Measurements from ENCODE around the gene SHB. TPM values are rescaled to one million over a fixed set of nuclear protein-coding genes. Genes with fewer than 3 reads are reported as not detected.
A peak's percentile ranks its signal among the peaks of the same experiment; 100 is the strongest.

The SHB gene, protein sequence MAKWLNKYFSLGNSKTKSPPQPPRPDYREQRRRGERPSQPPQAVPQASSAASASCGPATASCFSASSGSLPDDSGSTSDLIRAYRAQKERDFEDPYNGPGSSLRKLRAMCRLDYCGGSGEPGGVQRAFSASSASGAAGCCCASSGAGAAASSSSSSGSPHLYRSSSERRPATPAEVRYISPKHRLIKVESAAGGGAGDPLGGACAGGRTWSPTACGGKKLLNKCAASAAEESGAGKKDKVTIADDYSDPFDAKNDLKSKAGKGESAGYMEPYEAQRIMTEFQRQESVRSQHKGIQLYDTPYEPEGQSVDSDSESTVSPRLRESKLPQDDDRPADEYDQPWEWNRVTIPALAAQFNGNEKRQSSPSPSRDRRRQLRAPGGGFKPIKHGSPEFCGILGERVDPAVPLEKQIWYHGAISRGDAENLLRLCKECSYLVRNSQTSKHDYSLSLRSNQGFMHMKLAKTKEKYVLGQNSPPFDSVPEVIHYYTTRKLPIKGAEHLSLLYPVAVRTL
- 1.1 and 4.1 TPM in 2 replicates for total RNA-seq (ENCODE audit: low replicate concordance)

DNA sequence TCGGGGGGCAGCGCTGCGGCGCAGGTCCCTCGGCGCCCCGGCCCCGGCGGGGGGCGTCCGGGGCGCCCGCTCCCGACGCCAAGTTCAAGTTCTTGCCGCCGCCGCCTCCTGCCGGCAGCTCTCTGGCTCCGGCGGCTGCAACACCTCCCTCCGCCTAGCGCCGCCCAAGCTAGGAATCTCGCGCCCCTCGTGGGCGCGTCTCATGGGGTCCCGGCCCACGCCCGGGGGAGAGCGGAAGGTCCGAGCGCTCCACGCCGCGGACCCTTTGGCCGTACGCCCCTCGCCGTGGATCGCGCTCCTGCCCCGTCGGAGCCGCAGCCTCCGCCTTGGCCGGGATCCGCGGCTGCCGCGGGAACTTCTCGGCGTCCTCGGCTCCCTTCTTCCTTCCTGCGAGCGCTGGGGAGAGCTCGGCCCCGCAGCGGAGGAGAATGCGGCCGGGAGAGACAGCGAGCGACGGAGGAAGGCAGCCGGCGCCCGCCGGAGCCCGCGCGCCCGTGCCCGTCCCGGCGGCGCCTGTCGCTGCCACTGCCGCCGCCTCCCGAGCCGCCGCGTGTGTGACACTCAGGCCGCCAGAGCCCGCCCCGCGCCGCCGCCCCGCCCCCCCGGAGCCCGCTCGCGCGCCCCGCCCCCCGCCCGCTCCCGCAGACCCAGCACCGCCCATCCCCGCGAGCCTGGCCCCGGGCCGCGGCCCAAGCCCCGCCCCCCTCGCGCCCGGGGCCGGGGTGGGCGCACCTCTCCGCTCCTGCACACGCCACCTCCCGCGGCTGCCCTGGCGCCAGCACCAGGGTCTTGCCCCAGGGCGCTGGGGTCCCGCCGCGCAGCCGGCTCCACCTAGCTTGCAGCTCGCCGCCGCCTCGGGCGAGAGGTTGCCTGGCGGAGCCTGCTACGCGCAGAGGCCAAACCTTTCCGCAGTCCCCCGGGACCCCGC is at the start of gene SHB:
TSS of gene SHB (minus strand) at position 527 of the 928 bp plus-strand sequence. CDS start 582 bp downstream, outside the sequence.
- Mint-ChIP-seq H3K27ac (peak within 1 kb of the TSS; percentile 39), H3K27me3 (ENCODE audit: insufficient read depth, low read depth) (peaks cover 36% of the 10 kb centered on the region), H3K36me3 (peaks cover 3% of the 10 kb centered on the region), H3K4me1 (peaks cover 41% of the 10 kb centered on the region), H3K9me3 (no peaks in the 10 kb centered on the region), H3K4me3 (peak within 1 kb of the TSS; percentile 92)
- H3F3A ChIP-seq (ENCODE audit: low read depth) = peaks cover 30% of the 10 kb centered on the region
- peaks cover 24% of the 10 kb centered on the region for H4K20me1 ChIP-seq (ENCODE audit: low read depth)
- no peak within 1 kb of the TSS for H3K9ac ChIP-seq
- H3K4me3 ChIP-seq = peak within 1 kb of the TSS; percentile 79
- peak within 1 kb of the TSS; percentile 97 for H3K4me2 ChIP-seq
- peaks cover 59% of the 10 kb centered on the region for H3K27me3 ChIP-seq
- no peak for TF ChIP-seq EZH2phosphoT487 (IDR thresholded peaks at IDR 0.05)
- no peaks in the 10 kb centered on the region for H3K9me3 ChIP-seq (ENCODE audit: low read depth)
- no peaks in the 10 kb centered on the region for H3K36me3 ChIP-seq
- peak within 1 kb of the TSS; percentile 91 for H2AFZ ChIP-seq (replicated peaks)
- H3K27ac ChIP-seq = no peak within 1 kb of the TSS
- no peaks in the 10 kb centered on the region for H3K79me2 ChIP-seq (ENCODE audit: low read depth)
- peak; percentile 92 for DNase-seq (ENCODE audit: low spot score)
- H3K4me1 ChIP-seq = peaks cover 33% of the 10 kb centered on the region

DNA sequence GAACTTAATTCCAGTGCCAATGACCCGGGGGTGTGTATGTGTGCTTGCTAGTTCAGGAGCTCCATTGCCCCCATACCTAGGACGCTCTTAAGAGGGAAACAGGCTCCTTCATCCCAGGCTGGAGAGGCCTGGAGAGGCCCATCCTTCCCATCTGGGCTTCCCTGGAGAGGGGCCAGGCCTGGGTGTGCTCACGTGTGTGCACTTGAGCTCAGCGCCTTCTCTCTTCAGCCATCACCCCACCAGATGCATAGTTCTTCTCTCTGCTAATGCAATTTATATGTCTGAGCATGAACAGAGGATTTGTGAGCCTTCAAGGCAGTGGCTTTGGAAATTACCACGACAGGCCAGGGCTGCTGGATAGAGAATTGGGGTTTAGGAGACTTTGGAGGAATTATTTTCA is 48.6 kb upstream of the SHB start:
- Mint-ChIP-seq H3K27ac (no peak overlapping the region), H3K36me3 (no peaks in the 10 kb centered on the region), H3K4me3 (no peak overlapping the region), H3K4me1 (peaks cover 2% of the 10 kb centered on the region), H3K27me3 (ENCODE audit: insufficient read depth, low read depth) (peaks cover 8% of the 10 kb centered on the region), H3K9me3 (no peaks in the 10 kb centered on the region)
- no peak for DNase-seq (ENCODE audit: low spot score)
- Histone ChIP-seq H3K79me2 (ENCODE audit: low read depth) (no peaks in the 10 kb centered on the region), H3K4me1 (peaks cover 5% of the 10 kb centered on the region), H3K4me2 (no peak overlapping the region), H3K9ac (no peak overlapping the region), H3K27ac (no peak overlapping the region), H3K4me3 (no peak overlapping the region), H3K27me3 (no peaks in the 10 kb centered on the region), H3F3A (ENCODE audit: low read depth) (no peaks in the 10 kb centered on the region), H3K9me3 (ENCODE audit: low read depth) (no peaks in the 10 kb centered on the region), H4K20me1 (ENCODE audit: low read depth) (no peaks in the 10 kb centered on the region), H3K36me3 (no peaks in the 10 kb centered on the region), H2AFZ (replicated peaks) (no peak overlapping the region)
- no peak for TF ChIP-seq EZH2phosphoT487 (IDR thresholded peaks at IDR 0.05)
- TF ChIP-seq EZH2 (IDR thresholded peaks at IDR 0.05) = no peak
- TF ChIP-seq, protein P1, sequence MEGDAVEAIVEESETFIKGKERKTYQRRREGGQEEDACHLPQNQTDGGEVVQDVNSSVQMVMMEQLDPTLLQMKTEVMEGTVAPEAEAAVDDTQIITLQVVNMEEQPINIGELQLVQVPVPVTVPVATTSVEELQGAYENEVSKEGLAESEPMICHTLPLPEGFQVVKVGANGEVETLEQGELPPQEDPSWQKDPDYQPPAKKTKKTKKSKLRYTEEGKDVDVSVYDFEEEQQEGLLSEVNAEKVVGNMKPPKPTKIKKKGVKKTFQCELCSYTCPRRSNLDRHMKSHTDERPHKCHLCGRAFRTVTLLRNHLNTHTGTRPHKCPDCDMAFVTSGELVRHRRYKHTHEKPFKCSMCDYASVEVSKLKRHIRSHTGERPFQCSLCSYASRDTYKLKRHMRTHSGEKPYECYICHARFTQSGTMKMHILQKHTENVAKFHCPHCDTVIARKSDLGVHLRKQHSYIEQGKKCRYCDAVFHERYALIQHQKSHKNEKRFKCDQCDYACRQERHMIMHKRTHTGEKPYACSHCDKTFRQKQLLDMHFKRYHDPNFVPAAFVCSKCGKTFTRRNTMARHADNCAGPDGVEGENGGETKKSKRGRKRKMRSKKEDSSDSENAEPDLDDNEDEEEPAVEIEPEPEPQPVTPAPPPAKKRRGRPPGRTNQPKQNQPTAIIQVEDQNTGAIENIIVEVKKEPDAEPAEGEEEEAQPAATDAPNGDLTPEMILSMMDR (IDR thresholded peaks at IDR 0.05) = no peak

GRCh38 chr9:38114905-38115304 is 45.9 kb upstream of the SHB start:
- no peaks in the 10 kb centered on the region for H3F3A ChIP-seq (ENCODE audit: low read depth)
- no peaks in the 10 kb centered on the region for H3K36me3 Mint-ChIP-seq
- no peak for DNase-seq (ENCODE audit: low spot score)
- H3K4me1 ChIP-seq = peaks cover 5% of the 10 kb centered on the region
- no peak overlapping the region for H3K9ac ChIP-seq
- H3K4me3 Mint-ChIP-seq = no peak overlapping the region
- H3K4me2 ChIP-seq = no peak overlapping the region
- no peaks in the 10 kb centered on the region for H3K9me3 Mint-ChIP-seq
- H3K9me3 ChIP-seq (ENCODE audit: low read depth) = no peaks in the 10 kb centered on the region
- H3K36me3 ChIP-seq = no peaks in the 10 kb centered on the region
- no peaks in the 10 kb centered on the region for H3K79me2 ChIP-seq (ENCODE audit: low read depth)
- TF ChIP-seq, protein P1 (IDR thresholded peaks at IDR 0.05) = no peak
- no peak for TF ChIP-seq EZH2phosphoT487 (IDR thresholded peaks at IDR 0.05)
- TF ChIP-seq EZH2 (IDR thresholded peaks at IDR 0.05) = no peak
- peak overlapping the region; percentile 47 for H3K27ac Mint-ChIP-seq
- H3K27me3 ChIP-seq = no peaks in the 10 kb centered on the region
- H3K4me3 ChIP-seq = no peak overlapping the region
- peaks cover 2% of the 10 kb centered on the region for H3K4me1 Mint-ChIP-seq
- peaks cover 9% of the 10 kb centered on the region for H3K27me3 Mint-ChIP-seq (ENCODE audit: insufficient read depth, low read depth)
- no peak overlapping the region for H2AFZ ChIP-seq (replicated peaks)
- no peak overlapping the region for H3K27ac ChIP-seq
- no peaks in the 10 kb centered on the region for H4K20me1 ChIP-seq (ENCODE audit: low read depth)
